GM12872 (cell line): ENCODE measurements around the gene TGOLN2.

Experiments
- TF ChIP-seq, protein P1 (sequence below): IDR thresholded peaks from 3 replicates; pipeline ENCODE4 v1.5.1; 2011; ENCODE audit warnings: low read depth, mild to moderate bottlenecking, low read length, moderate library complexity; ENCODE audit not compliant: insufficient read depth

TGOLN2 gene

DNA sequence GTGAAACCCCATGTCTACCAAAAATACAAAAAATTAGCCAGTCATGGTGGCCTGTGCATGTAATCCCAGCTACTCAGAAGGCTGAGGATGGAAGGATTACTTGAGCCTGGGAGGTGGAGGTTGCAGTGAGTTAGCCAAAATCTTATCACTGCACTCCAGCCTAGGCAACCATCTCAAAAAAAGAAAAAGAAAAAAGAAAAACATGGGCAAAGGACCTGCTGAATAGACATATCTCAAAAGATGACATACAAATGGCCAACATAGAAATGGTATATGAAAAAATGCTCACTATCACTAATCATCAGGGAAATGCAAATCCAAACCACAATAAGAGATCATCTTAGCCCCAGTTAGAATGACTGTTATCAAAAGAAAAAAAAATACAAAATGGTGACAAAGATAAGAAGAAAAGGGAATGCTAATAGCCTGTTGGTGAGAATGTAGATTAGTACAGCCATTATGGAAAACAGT lies 1.4 kb upstream of the TGOLN2 start:
- TF ChIP-seq, protein P1, sequence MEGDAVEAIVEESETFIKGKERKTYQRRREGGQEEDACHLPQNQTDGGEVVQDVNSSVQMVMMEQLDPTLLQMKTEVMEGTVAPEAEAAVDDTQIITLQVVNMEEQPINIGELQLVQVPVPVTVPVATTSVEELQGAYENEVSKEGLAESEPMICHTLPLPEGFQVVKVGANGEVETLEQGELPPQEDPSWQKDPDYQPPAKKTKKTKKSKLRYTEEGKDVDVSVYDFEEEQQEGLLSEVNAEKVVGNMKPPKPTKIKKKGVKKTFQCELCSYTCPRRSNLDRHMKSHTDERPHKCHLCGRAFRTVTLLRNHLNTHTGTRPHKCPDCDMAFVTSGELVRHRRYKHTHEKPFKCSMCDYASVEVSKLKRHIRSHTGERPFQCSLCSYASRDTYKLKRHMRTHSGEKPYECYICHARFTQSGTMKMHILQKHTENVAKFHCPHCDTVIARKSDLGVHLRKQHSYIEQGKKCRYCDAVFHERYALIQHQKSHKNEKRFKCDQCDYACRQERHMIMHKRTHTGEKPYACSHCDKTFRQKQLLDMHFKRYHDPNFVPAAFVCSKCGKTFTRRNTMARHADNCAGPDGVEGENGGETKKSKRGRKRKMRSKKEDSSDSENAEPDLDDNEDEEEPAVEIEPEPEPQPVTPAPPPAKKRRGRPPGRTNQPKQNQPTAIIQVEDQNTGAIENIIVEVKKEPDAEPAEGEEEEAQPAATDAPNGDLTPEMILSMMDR: no peak

DNA sequence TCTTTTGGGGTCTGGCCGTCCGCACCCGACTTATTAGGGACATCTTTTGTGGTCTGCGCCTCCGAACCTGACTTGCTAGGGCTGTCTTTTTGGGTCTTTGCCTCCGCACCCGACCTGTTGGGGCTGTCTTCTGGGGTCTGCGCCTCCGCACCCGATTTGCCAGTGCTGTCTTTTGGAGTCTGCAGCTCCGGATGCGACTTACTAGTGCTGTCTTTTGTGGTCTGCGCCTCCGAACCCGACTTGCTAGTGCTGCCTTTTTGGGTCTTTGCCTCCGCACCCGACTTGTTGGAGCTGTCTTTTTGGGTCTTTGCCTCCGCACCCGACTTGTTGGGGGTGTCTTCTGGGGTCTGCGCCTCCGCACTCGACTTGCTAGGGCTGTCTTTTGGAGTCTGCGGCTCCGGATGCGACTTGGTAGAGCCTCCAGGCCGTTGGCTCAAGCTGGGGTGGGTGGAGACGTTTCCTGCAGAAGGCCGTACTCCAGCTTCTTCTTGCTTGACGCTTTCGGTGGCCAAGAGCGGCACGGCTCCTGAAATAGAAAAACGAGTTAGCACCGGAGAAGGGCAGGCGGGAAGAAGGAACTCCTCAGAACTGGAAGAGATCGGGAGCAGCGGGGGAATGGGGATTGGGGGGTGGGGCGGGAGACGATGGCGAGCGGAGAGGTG lies 498 bp downstream of the TGOLN2 start:
- TF ChIP-seq, protein P1: no peak

DNA sequence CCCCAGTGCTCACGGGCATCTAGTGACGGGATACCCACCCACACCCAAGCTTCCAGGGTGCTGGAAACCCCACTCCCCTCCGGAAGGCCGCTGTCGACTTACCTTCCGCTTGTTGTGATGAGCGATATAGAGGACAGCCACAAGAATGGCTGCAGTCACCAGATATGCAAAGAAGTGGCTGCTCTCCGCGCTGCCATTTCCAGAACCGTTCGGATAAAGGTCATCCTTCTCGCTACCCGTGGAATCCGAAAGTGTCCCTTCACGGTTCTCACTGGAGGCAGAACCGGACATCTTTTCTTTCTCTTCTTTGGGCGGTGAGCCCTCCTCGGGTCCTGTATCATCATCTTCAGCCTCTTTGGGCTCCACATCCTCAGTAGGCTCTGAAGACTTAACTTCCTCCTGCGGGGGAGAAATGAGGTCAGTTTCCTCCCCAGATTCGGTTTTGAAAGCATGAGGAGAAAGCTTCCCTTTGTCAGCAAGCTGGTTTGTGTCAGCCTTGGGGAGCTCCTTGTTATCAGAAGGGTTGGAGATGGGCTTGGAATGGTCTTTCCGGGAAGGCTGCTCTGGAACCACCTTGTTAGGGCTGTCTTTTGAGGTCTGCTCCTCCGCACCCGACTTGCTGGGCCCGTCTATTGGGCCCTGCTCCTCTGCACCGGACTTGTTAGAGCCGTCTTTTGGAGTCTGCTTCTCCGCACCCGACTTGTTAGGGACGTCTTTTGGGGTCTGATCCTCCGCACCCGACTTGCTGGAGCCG lies 1.2 kb downstream of the TGOLN2 start:
- TF ChIP-seq, protein P1: no peak

DNA sequence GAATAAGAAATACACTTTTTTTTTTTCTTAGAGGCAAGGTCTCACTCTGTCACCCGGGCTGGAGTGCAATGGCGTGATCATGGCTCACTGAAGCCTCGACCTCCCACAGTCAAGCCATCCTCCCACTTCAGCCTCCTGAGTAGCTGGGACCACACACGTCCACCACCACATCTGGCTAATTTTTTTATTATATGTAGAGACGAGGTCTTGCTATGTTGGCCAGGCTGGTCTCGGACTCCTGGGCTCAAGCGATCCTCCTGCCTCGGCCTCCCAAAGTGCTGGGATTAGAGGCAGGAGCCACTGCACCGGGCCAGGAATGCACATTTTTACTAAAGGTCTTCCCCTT lies 2.4 kb downstream of the TGOLN2 start:
- TF ChIP-seq, protein P1: no peak

DNA sequence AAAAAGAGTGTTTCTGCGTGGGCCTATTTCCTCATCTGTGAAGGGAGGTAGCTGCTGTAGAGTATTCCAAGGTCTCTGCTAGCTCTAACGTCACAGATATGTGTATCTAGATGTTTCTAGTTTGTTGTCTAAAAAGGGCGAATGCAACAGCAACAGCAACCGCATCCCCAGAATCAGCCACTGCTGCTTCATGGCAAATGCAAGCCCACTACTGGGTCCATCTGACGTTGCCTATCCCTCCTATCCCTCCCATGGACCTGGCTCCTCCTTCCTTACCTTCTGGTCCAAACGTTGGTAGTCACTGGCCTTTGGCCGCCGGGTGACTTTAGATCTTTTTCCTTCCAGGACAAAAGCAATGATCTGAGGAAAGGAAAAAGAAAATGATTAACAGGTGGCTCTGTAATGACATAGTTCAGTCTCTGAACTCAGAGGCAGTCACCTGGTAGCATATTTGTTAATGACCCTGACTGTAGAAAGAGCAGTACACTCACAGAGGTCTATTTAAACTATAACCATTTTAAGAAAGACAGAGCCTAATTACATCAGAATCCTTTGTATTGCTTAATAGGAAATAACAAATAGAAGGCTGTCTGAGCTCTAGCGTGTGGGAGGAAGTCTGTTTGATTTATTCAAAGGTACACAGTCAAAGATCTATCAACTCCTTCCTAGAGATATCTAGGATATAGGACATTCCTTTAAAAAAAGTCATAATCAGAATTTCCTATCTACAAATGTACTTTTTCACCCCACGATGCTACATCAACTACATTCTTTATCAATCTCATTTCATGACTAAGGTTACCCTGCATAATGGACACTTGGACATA lies 2.9 kb downstream of the TGOLN2 start:
- TF ChIP-seq, protein P1: no peak

DNA sequence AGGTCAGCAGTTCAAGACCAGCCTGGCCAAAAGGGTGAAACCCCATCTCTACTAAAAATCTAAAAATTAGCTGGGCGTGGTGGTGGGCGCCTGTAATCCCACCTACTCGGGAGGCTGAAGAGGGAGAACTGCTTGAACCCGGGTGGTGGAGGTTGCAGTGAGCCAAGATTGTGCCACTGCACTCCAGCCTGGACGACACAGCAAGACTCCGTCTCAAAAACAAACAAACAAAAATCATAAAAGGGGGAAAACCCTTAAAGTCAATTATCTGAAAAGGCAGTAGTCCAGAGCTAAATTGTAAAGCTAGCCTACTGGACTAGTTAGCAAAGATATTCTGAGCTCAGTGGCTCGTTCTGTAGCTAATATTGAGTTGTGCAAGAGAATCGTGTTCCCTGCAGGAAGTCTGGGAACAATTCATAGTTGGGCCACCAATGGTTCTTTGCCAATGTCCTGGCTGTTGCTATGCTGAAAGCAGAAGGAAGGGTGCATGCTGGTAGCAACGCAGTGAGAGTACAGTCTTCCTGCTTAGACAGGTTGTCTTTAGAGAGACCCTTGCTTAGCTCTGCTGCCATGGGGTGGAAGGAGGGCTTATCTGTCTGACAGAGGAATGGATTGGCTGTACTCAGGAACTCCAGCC lies 4.3 kb downstream of the TGOLN2 start:
- TF ChIP-seq, protein P1: no peak

DNA sequence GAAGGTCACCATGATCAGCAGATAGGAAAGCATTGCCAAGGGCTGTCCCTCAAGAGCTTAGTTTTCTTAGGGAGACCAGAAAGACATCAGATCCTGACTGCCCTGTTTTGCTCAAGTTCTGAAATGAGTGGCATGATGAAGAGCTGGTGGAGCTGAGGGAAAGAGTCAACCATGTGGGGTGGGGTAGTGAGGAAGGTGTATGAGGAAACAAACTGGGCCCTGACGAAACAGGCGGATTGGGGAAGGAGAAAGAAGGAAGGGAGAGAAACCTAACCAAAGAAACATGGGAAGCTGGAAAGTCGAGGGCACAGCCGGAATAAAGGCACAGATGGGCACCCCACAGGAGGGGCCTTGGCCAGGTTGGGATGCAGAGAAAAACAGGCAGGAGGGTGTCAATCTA lies 8.0 kb downstream of the TGOLN2 start:
- TF ChIP-seq, protein P1: no peak
